Stimulated activated CD8-positive, alpha-beta memory T cell treated with anti-CD3 and anti-CD28 coated beads, Interleukin-15, amount 100 ng/mL, for 48 hours (primary cell): ENCODE measurements around the gene ANKMY2.
"Not testable (repeated sequence)": the region's sequence is repeated elsewhere in the genome, so short reads cannot be mapped to it uniquely, and the experiment has no call there.

Experiments
- DNase-seq, 2 donors: peaks; one replicate each; pipeline ENCODE4 v3.0.0-alpha.2; 2020; ENCODE audit warnings: low read depth in 2 of 2

ANKMY2 gene

GRCh38 chr7:16659854-16660497 lies 14.4 kb upstream of the ANKMY2 start:
- not testable (repeated sequence) for DNase-seq

- DNase-seq, result no peak
Observed at GRCh38 chr7:16657656-16658279, 12.2 kb upstream of the ANKMY2 start.

- DNase-seq, result no peak
Observed at GRCh38 chr7:16656141-16656540, 10.6 kb upstream of the ANKMY2 start.

GRCh38 chr7:16655394-16655793 lies 9.8 kb upstream of the ANKMY2 start:
- no peak for DNase-seq

- DNase-seq, result no peak
Observed at GRCh38 chr7:16652888-16653287, 7.3 kb upstream of the ANKMY2 start.

- DNase-seq, result no peak
Observed at GRCh38 chr7:16652240-16652583, 6.7 kb upstream of the ANKMY2 start.

- DNase-seq, result no peak
Observed at GRCh38 chr7:16651396-16652239, 6.1 kb upstream of the ANKMY2 start.

GRCh38 chr7:16650266-16650665 lies 4.7 kb upstream of the ANKMY2 start:
- no peak for DNase-seq

- no peak for DNase-seq
Observed at GRCh38 chr7:16649196-16649595, 3.6 kb upstream of the ANKMY2 start.

- no peak for DNase-seq
Observed at GRCh38 chr7:16648551-16648950, 3.0 kb upstream of the ANKMY2 start.

- no peak for DNase-seq
Observed at GRCh38 chr7:16647435-16647960, 1.9 kb upstream of the ANKMY2 start.

- no peak for DNase-seq
Observed at GRCh38 chr7:16646472-16647072, 1.0 kb upstream of the ANKMY2 start.

GRCh38 chr7:16644636-16645592 lies 640 bp downstream of the ANKMY2 start:
- DNase-seq, result peak; percentile 34 to 37

- no peak for DNase-seq
Observed at GRCh38 chr7:16644157-16644556, 1.4 kb downstream of the ANKMY2 start.

GRCh38 chr7:16638282-16639280 lies 7.0 kb downstream of the ANKMY2 start:
- no peak for DNase-seq

- no peak for DNase-seq
Observed at GRCh38 chr7:16637379-16637778, 8.2 kb downstream of the ANKMY2 start.

GRCh38 chr7:16636555-16637101 lies 8.9 kb downstream of the ANKMY2 start:
- DNase-seq, result no peak

- no peak for DNase-seq
Observed at GRCh38 chr7:16634271-16634738, 11.2 kb downstream of the ANKMY2 start.

GRCh38 chr7:16630654-16631053 lies 14.9 kb downstream of the ANKMY2 start:
- DNase-seq, result no peak
